Choroid plexus epithelial cell (primary cell): ENCODE measurements around the gene TMC1.

Experiments
- DNase-seq: peaks from one replicate; pipeline ENCODE4 v3.0.0-alpha.2; 2010; ENCODE audit warnings: low read depth
- H3K4me3 ChIP-seq: 2 replicates; pipeline ENCODE4 v1.5.1; 2011; ENCODE audit warnings: low read depth, mild to moderate bottlenecking, control low read depth, low read length, moderate library complexity
- CTCF ChIP-seq: conservative IDR thresholded peaks from 2 replicates; pipeline ENCODE4 v1.5.1; 2011; ENCODE audit warnings: low read depth, mild to moderate bottlenecking, control low read depth, inconsistent platforms, low read length, moderate library complexity

The TMC1 gene

GRCh38 chr9:72614067-72614466 is 92.7 kb downstream of the TMC1 start:
- DNase-seq, result no peak
- no peak overlapping the region for H3K4me3 ChIP-seq
- no peak for TF ChIP-seq CTCF

- no peak for TF ChIP-seq CTCF
- DNase-seq, result no peak
These were observed 94.5 kb downstream of the TMC1 start for GRCh38 chr9:72615931-72616330.

GRCh38 chr9:72618811-72619210 is 97.4 kb downstream of the TMC1 start:
- no peak for DNase-seq
- H3K4me3 ChIP-seq, result no peak overlapping the region
- no peak for TF ChIP-seq CTCF

More at GRCh38 chr9:72615931-72616330, 94.5 kb downstream of the TMC1 start:
- H3K4me3 ChIP-seq, result no peak overlapping the region

GRCh38 chr9:72622186-72622585 is 100.8 kb downstream of the TMC1 start:
- H3K4me3 ChIP-seq, result no peak overlapping the region
- TF ChIP-seq CTCF, result no peak
- no peak for DNase-seq

GRCh38 chr9:72623156-72623555 is 101.7 kb downstream of the TMC1 start:
- no peak for DNase-seq
- TF ChIP-seq CTCF, result no peak
- H3K4me3 ChIP-seq, result no peak overlapping the region

- no peak overlapping the region for H3K4me3 ChIP-seq
- TF ChIP-seq CTCF, result no peak
- no peak for DNase-seq
These were observed 105.7 kb downstream of the TMC1 start for GRCh38 chr9:72627147-72627546.

- H3K4me3 ChIP-seq, result no peak overlapping the region
- TF ChIP-seq CTCF, result no peak
- DNase-seq, result no peak
These were observed 106.6 kb downstream of the TMC1 start for GRCh38 chr9:72627956-72628540.
